Measurements from ENCODE around the gene STUM.
A peak's percentile ranks its signal among the peaks of the same experiment; 100 is the strongest.
"Not testable (repeated sequence)": the region's sequence is repeated elsewhere in the genome, so short reads cannot be mapped to it uniquely, and the experiment has no call there.

Gene STUM, protein sequence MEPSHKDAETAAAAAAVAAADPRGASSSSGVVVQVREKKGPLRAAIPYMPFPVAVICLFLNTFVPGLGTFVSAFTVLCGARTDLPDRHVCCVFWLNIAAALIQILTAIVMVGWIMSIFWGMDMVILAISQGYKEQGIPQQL

GRCh38 chr1:226548256-226549093 lies at the start of gene STUM:
STUM (plus strand) TSS chr1:226548764; CDS start chr1:226548905, 141 bp downstream.
- peak; percentile 63 for DNase-seq

- not testable (repeated sequence) for DNase-seq
Measured at GRCh38 chr1:226499699-226500098, 48.9 kb upstream of the STUM start.

- no peak for DNase-seq
Measured at GRCh38 chr1:226506021-226506420, 42.5 kb upstream of the STUM start.

DNA sequence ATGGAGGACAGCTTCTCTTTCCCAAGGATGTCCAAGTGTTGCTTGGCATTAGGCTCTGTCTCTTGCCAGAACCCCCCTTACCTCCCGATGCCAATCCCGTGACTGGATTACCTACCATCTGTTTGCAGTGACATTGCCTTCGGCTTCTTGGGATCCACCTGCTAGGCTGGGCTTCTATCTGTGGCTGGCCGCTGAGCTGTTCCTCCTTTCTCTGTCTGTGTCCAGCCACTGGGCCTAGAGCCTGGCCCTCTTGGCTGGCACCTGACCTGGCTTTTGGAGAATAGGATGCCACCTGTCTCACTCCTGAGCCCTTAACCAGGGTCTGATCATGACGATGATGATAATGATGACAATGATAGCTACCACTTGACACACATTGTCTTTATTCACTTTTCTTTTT lies 41.6 kb upstream of the STUM start:
- DNase-seq = no peak

DNA sequence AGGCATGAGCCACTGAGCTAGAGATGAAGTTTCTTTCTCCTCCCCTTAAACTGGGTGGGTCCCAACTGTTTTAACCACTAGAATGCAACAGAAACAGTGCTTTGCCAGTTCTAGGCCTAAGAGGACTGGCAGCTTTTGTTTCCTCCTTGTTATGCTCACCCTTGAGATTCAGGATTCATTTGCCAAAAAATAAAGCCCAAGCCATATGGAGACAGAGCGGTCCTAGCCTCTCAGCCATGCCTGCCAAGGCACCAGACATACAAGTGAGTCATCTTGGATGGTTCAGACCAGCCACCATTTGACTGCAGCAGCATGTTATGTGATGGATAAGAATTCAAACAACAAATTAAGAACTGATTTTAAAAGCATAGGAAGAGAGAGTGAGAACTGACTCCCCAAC lies 38.1 kb upstream of the STUM start:
- DNase-seq = no peak

DNA sequence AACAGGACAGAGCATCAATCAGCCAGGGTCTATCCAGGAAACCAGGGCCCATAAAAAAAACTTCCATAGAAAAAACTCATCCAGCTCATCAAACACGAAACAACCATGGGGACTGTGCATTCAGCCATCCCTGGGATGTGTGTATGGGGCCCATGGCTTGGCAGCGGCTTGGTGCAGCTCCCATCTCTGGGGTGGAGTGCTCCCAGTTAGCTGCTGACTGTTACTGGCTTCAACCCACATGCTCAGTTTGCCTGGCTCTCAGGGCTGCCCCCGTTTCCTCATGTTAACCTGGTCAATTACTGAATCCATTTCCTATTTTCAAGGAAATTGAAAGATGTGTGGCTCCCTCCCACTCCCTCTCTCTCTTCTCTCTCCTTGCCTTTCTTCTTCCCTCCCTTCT lies 37.3 kb upstream of the STUM start:
- DNase-seq = no peak

- no peak for DNase-seq
Measured at GRCh38 chr1:226512076-226512728, 36.4 kb upstream of the STUM start.

- DNase-seq = no peak
Measured at GRCh38 chr1:226518375-226518774, 30.2 kb upstream of the STUM start.

DNA sequence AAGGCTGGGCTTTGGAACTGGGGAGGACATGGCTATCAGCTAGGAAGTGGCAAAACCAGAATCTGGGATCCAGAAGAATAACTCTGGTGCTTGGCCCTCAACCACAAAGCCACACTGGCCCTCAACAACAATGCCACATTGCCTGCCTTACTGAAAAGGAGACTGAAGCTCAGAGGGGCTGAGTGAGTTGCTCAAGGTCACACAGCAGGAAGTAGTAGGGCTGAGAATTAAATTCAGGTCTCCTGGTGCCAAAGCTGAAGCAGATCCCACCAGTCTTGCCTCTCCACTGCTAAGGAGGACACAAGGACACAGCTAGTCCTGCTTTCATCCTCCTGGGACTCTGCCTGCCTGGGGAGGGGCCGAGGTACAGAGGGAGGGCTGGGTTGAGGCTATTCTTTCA lies 29.4 kb upstream of the STUM start:
- DNase-seq = no peak

- no peak for DNase-seq
Measured at GRCh38 chr1:226519716-226520598, 28.6 kb upstream of the STUM start.

DNA sequence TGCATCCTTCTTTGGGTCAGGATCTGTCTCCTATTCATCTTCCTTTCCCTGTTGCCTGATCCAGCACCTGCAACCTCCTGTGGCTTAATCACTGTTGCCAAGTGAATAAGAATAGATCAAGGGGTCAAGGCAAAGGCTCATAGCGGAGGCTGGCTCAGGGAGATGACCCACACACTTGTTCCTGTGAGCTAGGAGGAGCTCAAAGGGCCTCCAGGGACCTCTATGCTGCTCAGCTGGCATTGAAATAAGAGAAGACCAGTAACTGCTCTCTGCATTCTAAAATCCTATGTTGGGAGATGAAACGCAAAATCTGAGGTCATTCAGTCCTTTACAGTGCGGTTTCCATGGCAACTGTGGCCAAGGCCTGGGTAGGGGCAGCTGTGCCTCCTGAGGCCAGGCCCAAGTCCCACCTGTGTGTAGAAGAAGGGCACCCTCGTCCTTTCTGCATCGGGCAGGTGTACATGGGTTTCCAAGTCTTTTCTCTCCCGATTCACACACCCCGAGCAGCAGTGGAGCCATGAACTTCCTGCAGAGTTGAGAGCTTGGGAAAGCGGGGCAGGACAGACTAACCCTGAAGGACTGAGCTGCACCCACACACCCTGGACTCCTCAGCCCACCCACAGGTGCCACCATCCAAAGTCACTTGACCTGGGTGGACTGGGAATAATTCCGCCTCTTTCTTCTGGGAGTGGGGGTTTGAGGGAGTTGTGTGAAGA lies 27.8 kb upstream of the STUM start:
- no peak for DNase-seq

DNA sequence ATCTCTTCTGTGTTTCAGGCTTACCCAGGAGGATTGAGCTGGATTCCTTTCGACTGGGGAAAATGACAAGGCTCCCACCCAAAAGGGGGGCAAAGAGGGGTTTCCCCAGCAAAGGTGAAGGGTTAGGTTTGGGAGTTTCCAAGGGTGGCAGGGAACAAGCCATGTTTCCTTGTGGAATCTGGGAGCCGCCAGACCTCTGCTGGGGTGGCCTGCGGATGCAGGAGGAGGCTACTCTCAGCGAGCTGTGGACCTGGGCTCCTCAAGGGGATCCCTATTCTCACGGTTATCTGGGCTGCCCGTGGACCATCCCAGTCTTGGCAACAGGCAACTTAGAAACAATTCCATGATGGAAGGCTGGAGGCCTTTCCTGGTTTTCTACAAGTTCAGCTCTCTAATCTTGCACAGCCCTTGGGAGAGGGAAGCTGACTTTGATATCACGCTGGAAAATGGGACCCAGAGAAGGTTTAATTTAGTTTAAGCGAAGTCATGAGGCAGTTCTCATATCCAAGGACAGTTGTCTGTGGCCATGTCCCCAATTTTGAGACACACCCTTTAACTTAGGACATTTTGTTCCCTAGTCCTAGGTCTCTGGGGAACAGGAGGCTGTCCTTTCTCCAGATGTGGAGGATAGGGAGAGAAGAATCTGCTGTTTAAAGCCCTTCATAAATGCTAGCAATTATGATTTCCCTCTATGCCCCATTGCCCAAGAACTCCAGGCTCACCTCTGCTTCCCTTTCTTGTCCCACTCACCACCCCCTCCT lies 24.7 kb upstream of the STUM start:
- no peak for DNase-seq

- no peak for DNase-seq
Measured at GRCh38 chr1:226524547-226524946, 24.0 kb upstream of the STUM start.

DNA sequence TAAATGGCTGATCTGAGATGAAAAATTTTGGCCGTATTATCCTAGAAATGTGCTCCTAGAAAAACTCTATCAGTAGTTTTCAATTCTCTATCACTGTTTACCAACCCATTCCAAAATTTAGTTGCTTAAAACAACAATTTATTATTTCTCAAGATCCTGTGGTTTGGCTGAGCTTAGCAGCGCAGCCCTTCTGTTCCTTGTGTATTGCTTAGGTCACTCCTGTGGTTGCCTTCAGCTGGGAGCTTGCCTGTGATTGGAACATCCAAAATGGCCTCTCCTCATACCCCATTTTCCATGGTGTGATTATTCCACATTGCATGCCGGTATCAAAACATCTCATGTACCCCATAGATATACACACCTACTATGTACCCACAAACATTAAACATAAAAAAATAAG lies 22.8 kb upstream of the STUM start:
- no peak for DNase-seq

GRCh38 chr1:226526801-226527595 lies 21.6 kb upstream of the STUM start:
- DNase-seq = no peak

GRCh38 chr1:226529891-226530290 lies 18.7 kb upstream of the STUM start:
- no peak for DNase-seq

GRCh38 chr1:226530591-226530990 lies 18.0 kb upstream of the STUM start:
- DNase-seq = no peak

- DNase-seq = no peak
Measured at GRCh38 chr1:226531360-226532093, 17.0 kb upstream of the STUM start.

DNA sequence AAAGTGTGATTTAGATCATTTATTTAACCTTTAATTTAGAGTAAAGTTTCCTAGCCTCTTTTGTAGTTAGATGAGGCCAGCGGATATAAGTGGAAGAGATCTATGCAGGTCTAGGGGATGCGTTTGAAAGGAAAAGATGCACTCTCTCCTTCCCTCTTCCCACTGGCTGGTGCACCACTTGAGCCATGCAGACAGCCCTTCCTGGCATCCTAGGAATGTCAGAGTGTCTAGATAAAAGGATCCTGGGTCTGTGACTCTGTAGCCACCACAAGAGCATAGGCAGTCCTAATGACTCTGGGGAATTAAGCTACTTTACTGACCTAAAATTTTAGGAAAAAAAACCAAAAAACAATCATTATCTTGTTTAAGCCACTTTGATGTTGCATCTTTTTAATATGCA lies 16.0 kb upstream of the STUM start:
- no peak for DNase-seq

DNA sequence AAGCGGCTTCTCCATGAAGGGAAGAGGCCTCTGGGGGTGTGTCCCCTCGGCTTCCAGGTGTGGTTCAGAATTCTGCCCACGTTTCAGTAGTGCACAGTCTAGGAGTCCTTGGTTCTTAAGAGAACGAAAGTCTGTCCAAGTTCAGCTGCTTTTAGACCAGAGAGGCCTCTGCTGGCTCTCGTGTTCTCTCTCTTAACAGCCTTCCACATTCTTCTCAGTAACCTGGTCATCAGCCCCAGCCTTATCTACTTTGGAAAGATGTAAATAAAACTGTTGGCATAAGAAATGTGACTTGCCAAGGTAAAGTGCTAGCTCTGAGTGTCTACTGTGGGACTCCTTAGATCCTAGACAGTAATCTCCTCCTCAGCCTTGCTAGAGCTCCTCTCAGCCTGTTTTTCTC lies 15.3 kb upstream of the STUM start:
- no peak for DNase-seq

All from right forelimb (tissue), 1 donor.